Karpas-422 (cell line): ENCODE measurements around the gene OASL. TPM values are rescaled to one million over a fixed set of nuclear protein-coding genes. Genes with fewer than 3 reads are reported as not detected.
"Not testable (repeated sequence)": the region's sequence is repeated elsewhere in the genome, so short reads cannot be mapped to it uniquely, and the experiment has no call there.

ENCODE experiments used
- DNase-seq: peaks from one replicate; pipeline ENCODE4 v3.0.0-alpha.2; 2015
- H2AFZ ChIP-seq: fragments of 200-600 bp; sonication (generic); 2 replicates; pipeline ENCODE4 v1.6.1; 2014; ENCODE audit warnings: antibody characterized with exemption, low read length, mixed read lengths
- H3K27ac ChIP-seq: fragments of 200-600 bp; sonication (generic); 2 replicates; pipeline ENCODE4 v1.5.1; 2014; ENCODE audit warnings: mild to moderate bottlenecking, low read length, moderate library complexity
- H3K27me3 ChIP-seq: fragments of 200-600 bp; sonication (generic); 2 replicates; pipeline ENCODE4 v1.6.1; 2014; ENCODE audit warnings: low read length, mixed read lengths
- H3K36me3 ChIP-seq: fragments of 200-600 bp; sonication (generic); 2 replicates; pipeline ENCODE4 v1.6.1; 2014; ENCODE audit warnings: low read length, mixed read lengths; ENCODE audit not compliant: insufficient read depth
- H3K4me1 ChIP-seq: fragments of 200-600 bp; sonication (generic); 2 replicates; pipeline ENCODE4 v1.6.1; 2014; ENCODE audit warnings: mild to moderate bottlenecking, low read length, mixed read lengths
- H3K4me2 ChIP-seq: fragments of 200-600 bp; sonication (generic); 2 replicates; pipeline ENCODE4 v1.6.1; 2014; ENCODE audit warnings: low read length, low read depth, mild to moderate bottlenecking; ENCODE audit not compliant: poor library complexity, severe bottlenecking
- H3K4me3 ChIP-seq: fragments of 200-600 bp; sonication (generic); 2 replicates; pipeline ENCODE4 v1.5.1; 2014; ENCODE audit warnings: mild to moderate bottlenecking, antibody characterized with exemption, low read length, mixed read lengths
- H3K79me2 ChIP-seq: fragments of 200-600 bp; sonication (generic); 2 replicates; pipeline ENCODE4 v1.6.1; 2014; ENCODE audit warnings: mild to moderate bottlenecking, low read length, mixed read lengths
- H3K9ac ChIP-seq: fragments of 200-600 bp; sonication (generic); 2 replicates; pipeline ENCODE4 v1.6.0; 2014; ENCODE audit warnings: low read length
- H3K9me2 ChIP-seq: fragments of 200-600 bp; sonication (generic), shearing (Covaris generic); replicated peaks from 2 replicates; pipeline ENCODE4 v1.6.0; 2014; ENCODE audit warnings: mild to moderate bottlenecking, low read length, moderate library complexity; ENCODE audit not compliant: insufficient read depth
- H3K9me3 ChIP-seq: fragments of 300-700, 200-600 bp; sonication (generic); 2 replicates; pipeline ENCODE4 v1.6.1; 2014; ENCODE audit warnings: low read length, mixed read lengths
- H4K20me1 ChIP-seq: fragments of 200-600 bp; sonication (generic); 2 replicates; pipeline ENCODE4 v1.6.1; 2014; ENCODE audit warnings: mild to moderate bottlenecking, antibody characterized with exemption, low read length, low read depth; ENCODE audit not compliant: insufficient read depth
- total RNA-seq: library from RNA; depleted of rRNA; stranded (reverse); fragments of >200 nt; shearing (Covaris generic); gene quantifications from 2 replicates; pipeline ENCODE4 v1.2.3, GENCODE V29; 2014; ENCODE audit warnings: low replicate concordance

The OASL gene
- total RNA-seq, 1 experiment from 2014 or later = 1.4 TPM

DNA sequence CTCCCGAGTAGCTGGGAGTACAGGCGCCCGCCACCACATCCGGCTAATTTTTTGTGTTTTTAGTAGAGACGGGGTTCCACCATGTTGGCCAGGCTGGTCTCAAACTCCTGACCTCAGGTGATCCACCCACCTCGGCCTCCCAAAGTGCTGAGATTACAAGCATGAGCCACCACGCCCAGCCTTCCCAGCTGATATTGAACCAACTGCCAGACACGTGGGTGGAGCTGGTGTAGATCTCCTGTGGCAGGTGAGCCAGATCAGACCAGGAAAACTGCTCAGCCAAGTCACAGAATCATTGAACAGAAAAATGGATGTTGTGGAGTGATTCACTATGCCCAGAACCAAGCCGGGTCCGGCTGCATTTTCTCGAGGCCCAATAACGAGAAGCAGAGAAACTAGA lies 8.4 kb upstream of the OASL start:
- not testable (repeated sequence) for H3K79me2 ChIP-seq, H2AFZ ChIP-seq, H3K27ac ChIP-seq, H3K36me3 ChIP-seq, H4K20me1 ChIP-seq, H3K27me3 ChIP-seq, H3K4me2 ChIP-seq, H3K9me3 ChIP-seq, H3K4me1 ChIP-seq, H3K9ac ChIP-seq, DNase-seq, H3K9me2 ChIP-seq, H3K4me3 ChIP-seq

DNA sequence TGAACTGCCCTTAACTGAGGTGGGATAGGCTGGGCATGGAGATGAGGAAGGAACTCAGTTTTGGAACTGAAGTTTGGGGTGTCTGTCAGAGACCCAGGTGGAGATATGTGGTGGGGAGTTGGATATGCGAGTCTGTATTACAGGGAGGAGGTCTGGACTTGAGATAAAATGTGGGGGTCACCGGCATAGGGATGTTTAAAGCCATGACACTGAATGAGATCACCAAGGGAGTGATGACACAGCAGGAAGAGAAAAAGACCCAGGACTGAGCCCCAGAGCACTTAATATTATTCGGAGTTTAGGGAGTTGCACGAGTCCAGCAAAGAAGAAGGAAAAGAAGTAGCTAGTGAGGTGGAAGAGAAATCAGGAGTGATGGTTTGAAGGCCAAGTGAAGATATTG lies 4.0 kb upstream of the OASL start:
- no peaks in the 10 kb centered on the region for H3K79me2 ChIP-seq
- no peak for DNase-seq

DNA sequence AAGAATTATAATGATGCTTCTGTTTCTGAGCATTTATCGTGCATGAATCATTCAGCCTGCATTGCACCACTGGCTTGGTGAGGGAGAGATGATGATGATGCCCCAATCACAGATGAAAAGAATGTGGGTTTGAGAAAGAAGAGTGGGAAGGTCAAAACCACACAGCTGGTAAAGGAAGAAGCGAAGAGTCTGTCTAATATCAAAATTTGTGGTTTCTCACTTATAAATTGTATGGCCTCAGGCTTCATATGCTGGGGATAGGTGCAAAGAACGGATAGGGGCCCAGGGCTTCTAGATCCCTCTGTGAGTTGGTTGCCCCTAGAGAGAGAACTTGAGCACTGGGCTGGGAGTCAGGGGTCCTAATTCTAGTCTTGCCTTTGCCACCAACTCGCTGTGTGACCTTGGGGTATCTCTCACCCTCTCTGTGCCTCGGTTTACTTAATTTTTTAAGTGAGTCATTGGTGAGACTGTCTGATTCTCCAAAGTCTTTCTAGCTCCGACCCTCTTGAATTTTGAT lies 2.2 kb downstream of the OASL start:
- Histone ChIP-seq H3K79me2 (no peaks in the 10 kb centered on the region), H4K20me1 (no peaks in the 10 kb centered on the region), H3K9ac (no peak overlapping the region), H3K4me3 (no peak overlapping the region), H2AFZ (no peak overlapping the region), H3K27me3 (no peaks in the 10 kb centered on the region), H3K9me3 (no peaks in the 10 kb centered on the region), H3K4me1 (peaks cover 13% of the 10 kb centered on the region), H3K36me3 (no peaks in the 10 kb centered on the region), H3K9me2 (no peaks in the 10 kb centered on the region), H3K4me2 (no peak overlapping the region), H3K27ac (no peak overlapping the region)
- DNase-seq = no peak

More for the DNA sequence above, 4.0 kb upstream of the OASL start:
- Histone ChIP-seq H3K9ac (no peak overlapping the region), H4K20me1 (no peaks in the 10 kb centered on the region), H3K27me3 (no peaks in the 10 kb centered on the region), H3K36me3 (no peaks in the 10 kb centered on the region), H3K9me3 (no peaks in the 10 kb centered on the region), H3K27ac (no peak overlapping the region), H3K4me1 (peaks cover 13% of the 10 kb centered on the region), H3K9me2 (no peaks in the 10 kb centered on the region), H3K4me3 (no peak overlapping the region), H3K4me2 (no peak overlapping the region), H2AFZ (no peak overlapping the region)

DNA sequence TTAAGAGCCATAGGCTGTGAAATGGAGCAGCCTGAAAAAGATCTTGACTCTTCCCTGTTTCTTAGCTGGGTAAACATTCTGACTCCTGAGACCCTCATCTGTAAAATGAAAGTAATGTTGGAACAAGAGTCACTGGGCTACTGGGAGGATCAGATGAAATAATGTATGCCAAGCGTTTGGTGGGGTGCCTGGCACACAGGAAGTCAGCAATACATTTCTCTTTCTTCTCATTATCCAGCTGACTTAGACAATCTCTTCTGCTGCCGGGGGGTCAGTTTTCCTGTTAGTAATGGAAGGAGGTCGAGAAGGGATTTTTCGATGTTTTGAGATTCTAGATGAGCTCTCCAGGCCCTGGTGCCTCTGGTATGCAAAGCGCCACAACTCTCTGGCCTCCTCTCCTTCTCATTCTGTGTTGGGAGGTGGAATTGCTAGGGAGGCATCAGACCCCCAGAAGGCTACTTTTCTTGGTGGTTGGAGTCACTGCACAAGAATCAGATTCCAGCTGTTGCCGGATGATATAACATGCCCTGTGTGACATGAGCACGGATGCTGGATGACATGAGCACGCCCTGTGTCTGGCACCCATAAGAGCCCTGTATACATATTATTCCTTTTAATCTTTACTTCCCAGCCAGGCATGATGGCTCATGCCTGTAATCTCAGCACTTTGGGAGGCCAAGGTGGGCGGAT lies 4.3 kb downstream of the OASL start:
- H3K9me2 ChIP-seq = no peaks in the 10 kb centered on the region
- no peak overlapping the region for H3K4me2 ChIP-seq
- no peaks in the 10 kb centered on the region for H4K20me1 ChIP-seq
- H3K9me3 ChIP-seq = no peaks in the 10 kb centered on the region
- no peak overlapping the region for H3K4me3 ChIP-seq
- peaks cover 13% of the 10 kb centered on the region for H3K4me1 ChIP-seq
- H2AFZ ChIP-seq = no peak overlapping the region
- H3K9ac ChIP-seq = no peak overlapping the region
- DNase-seq = no peak
- no peak overlapping the region for H3K27ac ChIP-seq
- no peaks in the 10 kb centered on the region for H3K79me2 ChIP-seq
- no peaks in the 10 kb centered on the region for H3K36me3 ChIP-seq
- H3K27me3 ChIP-seq = no peaks in the 10 kb centered on the region

DNA sequence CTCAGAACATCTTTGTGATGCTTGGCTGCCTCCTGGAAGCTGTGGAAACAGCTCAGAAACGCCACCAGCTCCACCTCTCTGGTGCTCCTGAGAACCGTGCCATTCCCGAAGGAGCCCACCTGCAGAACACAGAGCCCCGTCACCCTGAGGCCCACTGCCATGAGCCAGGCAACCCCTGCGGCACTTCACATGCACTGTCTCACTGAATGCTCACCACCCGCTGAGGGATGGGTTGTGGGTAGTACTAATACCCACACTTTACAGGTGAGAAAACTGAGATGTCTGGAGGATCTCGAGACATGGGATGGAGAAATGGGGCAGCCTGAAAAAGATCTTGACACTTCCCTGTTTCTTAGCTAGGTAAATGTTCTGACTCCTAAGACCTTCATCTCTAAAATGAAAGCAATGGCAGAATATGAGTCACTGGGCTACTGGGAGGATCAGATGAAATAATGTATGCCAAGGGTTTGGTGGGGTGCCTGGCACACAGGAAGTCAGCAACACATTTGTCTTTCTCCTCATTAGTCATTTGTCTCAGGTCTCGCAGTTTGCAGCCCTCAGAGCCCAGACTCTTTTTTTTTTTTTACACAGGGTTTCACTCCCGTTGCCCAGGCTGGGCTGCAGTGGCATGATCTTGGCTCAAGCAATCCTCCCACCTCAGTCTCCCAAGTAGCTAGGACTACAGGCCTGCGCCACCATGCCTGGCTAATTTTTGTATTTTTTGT lies 5.3 kb downstream of the OASL start:
- no peaks in the 10 kb centered on the region for H4K20me1 ChIP-seq
- no peak overlapping the region for H2AFZ ChIP-seq
- no peaks in the 10 kb centered on the region for H3K27me3 ChIP-seq
- no peak overlapping the region for H3K4me3 ChIP-seq
- H3K9me2 ChIP-seq = no peaks in the 10 kb centered on the region
- H3K4me2 ChIP-seq = no peak overlapping the region
- no peak overlapping the region for H3K27ac ChIP-seq
- no peaks in the 10 kb centered on the region for H3K9me3 ChIP-seq
- no peaks in the 10 kb centered on the region for H3K36me3 ChIP-seq
- no peaks in the 10 kb centered on the region for H3K79me2 ChIP-seq
- DNase-seq = no peak
- peaks cover 7% of the 10 kb centered on the region for H3K4me1 ChIP-seq
- no peak overlapping the region for H3K9ac ChIP-seq

DNA sequence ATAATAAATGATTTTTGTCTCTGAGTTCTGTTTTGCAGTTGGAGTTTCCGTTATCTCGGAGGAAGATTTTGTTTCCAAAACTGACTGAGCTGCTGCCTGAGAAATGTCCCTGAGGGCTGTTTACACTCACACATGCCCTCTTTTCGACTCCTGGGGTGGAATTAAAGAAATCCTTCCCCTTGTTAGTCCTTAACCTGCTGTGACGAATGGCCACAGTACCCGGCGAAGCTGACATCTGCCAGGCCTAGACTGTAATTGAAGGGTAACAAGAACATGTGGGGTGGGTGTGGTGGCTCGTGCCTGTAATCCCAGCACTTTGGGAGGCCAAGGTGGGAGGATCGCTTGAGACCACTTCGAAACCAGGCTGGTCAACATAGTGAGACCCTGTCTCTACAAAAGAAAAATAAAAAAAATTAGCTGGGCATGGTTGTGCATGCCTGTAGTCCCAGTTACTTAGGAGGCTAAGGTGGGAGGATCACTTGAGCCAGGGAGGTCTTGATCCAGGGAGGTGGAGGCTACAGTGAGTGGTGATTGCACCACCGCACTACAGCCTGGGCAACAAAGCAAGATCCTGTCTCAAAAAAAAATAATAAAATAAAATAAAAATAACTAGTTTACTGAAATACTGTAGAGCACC lies 8.4 kb downstream of the OASL start:
- H3K27me3 ChIP-seq = no peaks in the 10 kb centered on the region
- DNase-seq = no peak
- no peaks in the 10 kb centered on the region for H3K4me1 ChIP-seq
- no peaks in the 10 kb centered on the region for H3K9me2 ChIP-seq
- H3K36me3 ChIP-seq = no peaks in the 10 kb centered on the region
- no peaks in the 10 kb centered on the region for H4K20me1 ChIP-seq
- no peak overlapping the region for H3K4me2 ChIP-seq
- no peak overlapping the region for H2AFZ ChIP-seq
- H3K4me3 ChIP-seq = no peak overlapping the region
- no peaks in the 10 kb centered on the region for H3K79me2 ChIP-seq
- no peak overlapping the region for H3K27ac ChIP-seq
- no peak overlapping the region for H3K9ac ChIP-seq
- H3K9me3 ChIP-seq = no peaks in the 10 kb centered on the region

DNA sequence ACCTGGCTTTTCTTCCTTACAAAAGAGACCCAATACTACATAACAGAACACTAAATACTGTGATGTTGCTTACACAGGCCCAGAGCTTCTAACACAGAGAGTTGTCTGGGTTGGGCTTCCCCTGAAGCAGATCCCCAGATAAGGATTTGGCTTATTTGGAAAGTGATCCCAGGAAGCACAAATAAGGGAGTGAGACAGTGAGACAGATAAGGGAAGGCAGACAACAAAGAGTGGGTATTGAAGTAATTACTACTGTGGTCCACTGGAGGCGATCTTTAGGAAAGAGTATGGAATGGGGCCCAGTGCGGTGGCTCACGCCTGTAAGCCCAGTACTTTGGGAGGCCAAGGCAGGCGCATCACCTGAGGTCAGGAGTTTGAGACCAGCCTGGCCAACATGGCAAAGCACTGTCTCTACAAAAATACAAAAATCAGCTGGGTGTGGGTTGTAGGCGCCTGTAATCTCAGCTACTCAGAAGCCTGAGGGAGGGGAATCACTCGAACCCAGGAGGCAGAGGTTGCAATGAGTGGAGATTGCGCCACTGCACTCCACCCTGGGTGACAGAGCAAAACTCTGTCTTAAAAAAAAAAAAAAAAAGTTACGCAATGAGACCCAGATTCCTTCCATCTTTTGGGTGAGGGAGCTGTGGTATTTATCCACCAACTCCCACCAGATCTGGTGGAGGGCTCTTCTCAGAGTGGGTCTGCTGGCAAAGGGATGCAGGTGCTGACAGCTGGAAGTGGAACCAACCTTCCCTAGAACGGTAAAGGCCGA lies 12.6 kb downstream of the OASL start:
- H3K9me3 ChIP-seq = no peaks in the 10 kb centered on the region
- H3K4me3 ChIP-seq = no peak overlapping the region
- H3K27me3 ChIP-seq = no peaks in the 10 kb centered on the region
- H3K36me3 ChIP-seq = no peaks in the 10 kb centered on the region
- no peak overlapping the region for H3K27ac ChIP-seq
- no peak overlapping the region for H2AFZ ChIP-seq
- H3K79me2 ChIP-seq = no peaks in the 10 kb centered on the region
- H3K9me2 ChIP-seq = no peaks in the 10 kb centered on the region
- H4K20me1 ChIP-seq = no peaks in the 10 kb centered on the region
- H3K4me2 ChIP-seq = no peak overlapping the region
- DNase-seq = no peak
- no peak overlapping the region for H3K9ac ChIP-seq
- H3K4me1 ChIP-seq = no peaks in the 10 kb centered on the region
